HG03378 (cell line): ENCODE measurements around the gene RELB.
A peak's percentile ranks its signal among the peaks of the same experiment; 100 is the strongest.
"Not testable (repeated sequence)": the region's sequence is repeated elsewhere in the genome, so short reads cannot be mapped to it uniquely, and the experiment has no call there.

Source experiments
- ATAC-seq: cut with Tn5 transposase; IDR thresholded peaks from one replicate; pipeline ENCODE4 v1.9.1; 2021; ENCODE audit warnings: mild to moderate bottlenecking, moderate library complexity; ENCODE audit not compliant: unreplicated experiment

The RELB gene, protein sequence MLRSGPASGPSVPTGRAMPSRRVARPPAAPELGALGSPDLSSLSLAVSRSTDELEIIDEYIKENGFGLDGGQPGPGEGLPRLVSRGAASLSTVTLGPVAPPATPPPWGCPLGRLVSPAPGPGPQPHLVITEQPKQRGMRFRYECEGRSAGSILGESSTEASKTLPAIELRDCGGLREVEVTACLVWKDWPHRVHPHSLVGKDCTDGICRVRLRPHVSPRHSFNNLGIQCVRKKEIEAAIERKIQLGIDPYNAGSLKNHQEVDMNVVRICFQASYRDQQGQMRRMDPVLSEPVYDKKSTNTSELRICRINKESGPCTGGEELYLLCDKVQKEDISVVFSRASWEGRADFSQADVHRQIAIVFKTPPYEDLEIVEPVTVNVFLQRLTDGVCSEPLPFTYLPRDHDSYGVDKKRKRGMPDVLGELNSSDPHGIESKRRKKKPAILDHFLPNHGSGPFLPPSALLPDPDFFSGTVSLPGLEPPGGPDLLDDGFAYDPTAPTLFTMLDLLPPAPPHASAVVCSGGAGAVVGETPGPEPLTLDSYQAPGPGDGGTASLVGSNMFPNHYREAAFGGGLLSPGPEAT

DNA sequence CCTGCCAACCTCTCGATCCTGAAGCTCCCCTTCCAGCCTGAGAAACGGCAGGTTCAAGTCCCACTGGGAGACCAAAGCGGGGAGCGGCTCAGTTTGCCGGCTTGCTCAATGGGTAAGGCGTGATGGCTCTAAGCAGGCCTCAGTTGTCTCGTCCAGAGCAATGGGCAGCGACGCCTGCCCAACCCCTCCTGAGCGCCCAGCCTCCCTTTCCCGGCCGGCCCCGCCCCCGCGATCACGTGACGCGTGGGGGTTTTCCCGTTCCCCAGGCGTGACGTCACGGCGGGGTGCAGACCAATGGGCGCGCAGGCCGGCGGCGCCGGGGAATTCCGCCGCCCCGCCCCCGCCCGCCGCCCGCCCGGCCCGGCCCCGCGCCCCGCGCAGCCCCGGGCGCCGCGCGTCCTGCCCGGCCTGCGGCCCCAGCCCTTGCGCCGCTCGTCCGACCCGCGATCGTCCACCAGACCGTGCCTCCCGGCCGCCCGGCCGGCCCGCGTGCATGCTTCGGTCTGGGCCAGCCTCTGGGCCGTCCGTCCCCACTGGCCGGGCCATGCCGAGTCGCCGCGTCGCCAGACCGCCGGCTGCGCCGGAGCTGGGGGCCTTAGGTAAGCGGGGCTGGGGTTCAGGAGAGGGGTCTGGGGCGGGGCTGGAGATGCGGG lies at the start of gene RELB:
RELB (plus strand) TSS at position 378 of the 653 bp plus-strand sequence; CDS start at position 494, 116 bp downstream.
- peak; percentile 33 for ATAC-seq

DNA sequence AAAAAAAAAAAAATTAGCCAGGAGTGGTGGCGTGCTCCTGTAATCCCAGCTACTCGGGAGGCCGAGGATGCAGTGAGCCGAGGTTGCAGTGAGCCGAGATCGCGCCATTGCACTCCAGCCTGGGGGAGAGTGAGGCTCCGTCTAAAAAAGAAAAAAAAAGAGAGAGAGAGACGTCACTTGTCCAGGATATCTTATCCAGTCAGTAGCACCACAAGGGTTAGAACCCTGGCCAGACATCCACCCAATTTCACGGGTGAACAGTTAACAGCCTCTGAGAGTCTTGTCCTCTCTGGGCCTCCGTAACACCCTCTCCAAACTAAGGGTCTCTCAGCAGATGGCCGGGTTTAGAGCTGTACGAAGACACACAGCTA lies 47.0 kb upstream of the RELB start:
- ATAC-seq, result peak; percentile 3

DNA sequence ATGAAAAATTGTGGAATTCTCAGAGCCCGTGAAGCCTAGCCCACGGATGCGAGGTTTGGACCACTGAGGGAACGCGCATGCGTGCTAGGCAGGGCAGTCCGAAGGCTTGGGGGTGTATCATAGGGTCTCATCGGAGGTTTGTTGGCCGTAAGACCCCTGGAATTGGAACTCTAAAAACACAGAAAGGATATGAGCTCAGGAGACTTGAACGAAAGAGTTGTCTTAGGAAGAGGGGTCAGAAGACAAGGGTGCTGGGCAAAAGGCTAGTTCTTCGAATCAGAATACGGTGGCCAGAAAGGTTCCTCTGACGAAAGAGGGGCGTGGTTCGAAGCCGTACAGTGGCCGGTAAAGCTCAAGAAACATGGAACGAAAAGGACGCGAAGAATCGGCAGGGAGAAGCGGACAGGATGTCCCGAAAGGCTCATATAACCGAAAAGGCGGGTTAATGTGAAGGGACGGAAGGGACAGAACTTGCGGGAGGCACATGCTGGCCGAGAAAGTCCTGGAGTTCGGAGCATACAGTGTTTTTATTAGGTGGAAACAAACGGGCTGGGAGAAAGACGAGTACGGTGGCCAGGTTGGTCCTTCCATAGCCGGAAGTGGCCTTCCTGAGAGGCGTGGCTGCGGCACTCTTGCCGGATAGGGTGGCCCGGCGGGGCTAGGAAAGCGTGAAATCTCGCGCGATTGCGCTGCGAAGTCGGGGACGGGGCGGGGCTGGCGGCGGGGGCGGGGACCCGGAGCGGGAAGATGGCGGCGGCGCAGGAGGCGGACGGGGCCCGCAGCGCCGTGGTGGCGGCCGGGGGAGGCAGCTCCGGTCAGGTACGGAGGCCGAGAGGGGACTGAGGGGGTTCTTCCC lies 46.4 kb upstream of the RELB start, which contains the start of gene CLPTM1:
CLPTM1 (plus strand) TSS at position 732 of the 856 bp plus-strand sequence; CDS start at position 748, 16 bp downstream.
- peak; percentile 67 for ATAC-seq

DNA sequence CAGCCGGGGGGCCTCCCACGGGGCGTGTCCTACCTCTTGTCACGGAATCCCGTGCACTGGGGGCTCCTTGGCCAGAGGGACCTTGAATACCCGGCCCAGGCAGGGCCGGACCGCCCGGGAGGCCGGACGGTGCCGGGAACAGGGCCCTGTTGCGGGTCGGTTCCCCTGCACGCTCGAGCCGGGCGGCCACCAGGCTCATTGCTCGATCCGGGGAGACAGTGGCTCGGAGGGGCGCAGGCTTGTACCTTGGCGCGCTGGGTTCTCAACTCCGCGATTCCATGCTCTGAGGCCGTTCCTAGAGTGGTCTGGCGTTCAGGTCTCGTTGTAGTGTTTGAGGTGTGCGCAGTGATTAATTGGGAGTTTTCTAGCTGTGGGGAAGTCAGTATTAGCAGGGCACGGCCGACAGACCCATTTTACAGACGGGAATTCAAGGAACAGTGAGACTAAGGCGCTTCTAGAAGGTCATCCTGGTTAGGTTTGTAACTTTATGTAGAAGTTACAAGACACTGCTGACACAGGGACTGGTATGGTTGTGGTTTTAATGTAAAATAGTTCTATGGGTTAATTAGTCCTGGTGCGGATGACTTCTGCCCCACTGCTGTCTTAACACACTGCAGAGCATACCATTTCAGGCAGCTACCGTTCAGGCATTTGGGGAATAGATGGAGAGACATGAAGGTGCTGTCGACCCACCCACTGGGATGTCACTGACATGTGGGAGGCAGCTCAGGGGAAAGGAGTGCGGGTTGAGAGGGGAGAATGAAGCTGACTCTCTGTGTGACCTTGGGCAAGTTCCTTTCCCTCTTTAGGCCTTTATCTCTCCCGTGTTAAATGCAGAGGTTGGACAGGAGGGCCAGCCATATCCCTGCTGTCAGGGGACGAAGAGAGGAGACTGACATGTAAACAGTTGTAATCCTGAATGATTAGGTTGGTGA lies 45.5 kb upstream of the RELB start:
- peak; percentile 19 for ATAC-seq

DNA sequence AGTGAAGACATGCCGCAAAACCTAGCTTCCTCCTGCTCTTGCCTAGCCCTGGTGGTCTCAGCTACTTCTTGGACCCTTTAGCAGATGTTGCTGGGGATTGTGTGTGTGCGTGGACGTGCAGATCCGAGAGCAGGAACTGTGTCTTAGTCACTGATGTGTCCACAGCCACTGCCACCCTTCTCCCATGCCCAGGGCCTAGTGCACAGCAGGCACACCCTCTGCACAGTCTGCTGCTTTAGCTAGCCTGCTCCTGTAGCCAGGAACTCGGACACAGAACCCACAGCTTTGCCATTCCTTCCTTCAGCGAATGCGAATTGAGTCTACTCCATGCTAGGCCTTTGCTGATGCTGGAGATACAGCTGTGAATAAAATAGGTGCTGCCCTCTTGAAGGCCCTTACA lies 43.7 kb upstream of the RELB start:
- ATAC-seq, result no peak

DNA sequence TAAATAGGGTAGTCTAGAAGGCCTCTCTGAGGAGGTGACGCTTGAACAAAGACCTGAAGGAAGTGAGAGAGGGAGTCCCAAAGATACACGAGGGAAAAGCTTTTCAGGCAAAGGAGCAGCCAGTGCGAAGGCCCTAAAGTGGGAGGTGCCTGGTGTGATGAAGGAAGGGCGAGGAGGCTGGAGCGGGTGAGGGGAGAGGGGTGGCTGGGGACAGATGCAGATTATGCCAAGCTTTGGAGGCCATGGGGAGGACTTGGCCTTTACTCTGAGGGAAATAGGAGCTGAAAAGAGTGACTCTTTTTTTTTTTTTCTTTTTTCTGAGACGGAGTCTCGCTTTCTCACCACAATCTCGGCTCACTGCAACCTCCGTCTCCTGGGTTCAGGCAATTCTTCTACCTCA lies 43.2 kb upstream of the RELB start:
- no peak for ATAC-seq

DNA sequence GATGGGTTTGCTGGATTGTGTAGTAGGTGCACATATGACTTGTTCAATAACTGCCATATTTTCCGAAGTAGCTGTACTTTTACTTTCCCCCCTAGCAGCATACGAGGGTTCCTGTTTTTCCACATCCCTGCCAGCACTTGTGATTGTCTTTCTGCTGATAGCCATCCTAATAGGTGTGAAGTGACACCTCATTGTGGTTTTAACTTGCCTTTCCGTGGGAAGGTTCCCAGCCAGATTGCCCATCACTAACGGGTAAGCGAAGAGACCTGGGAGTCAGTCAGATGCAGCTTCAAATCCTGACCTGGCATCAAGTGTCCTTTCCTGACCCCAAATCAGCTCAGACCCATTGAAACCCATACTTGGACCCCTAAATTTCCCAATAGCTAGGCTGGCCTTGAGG lies 41.6 kb upstream of the RELB start:
- ATAC-seq, result no peak

DNA sequence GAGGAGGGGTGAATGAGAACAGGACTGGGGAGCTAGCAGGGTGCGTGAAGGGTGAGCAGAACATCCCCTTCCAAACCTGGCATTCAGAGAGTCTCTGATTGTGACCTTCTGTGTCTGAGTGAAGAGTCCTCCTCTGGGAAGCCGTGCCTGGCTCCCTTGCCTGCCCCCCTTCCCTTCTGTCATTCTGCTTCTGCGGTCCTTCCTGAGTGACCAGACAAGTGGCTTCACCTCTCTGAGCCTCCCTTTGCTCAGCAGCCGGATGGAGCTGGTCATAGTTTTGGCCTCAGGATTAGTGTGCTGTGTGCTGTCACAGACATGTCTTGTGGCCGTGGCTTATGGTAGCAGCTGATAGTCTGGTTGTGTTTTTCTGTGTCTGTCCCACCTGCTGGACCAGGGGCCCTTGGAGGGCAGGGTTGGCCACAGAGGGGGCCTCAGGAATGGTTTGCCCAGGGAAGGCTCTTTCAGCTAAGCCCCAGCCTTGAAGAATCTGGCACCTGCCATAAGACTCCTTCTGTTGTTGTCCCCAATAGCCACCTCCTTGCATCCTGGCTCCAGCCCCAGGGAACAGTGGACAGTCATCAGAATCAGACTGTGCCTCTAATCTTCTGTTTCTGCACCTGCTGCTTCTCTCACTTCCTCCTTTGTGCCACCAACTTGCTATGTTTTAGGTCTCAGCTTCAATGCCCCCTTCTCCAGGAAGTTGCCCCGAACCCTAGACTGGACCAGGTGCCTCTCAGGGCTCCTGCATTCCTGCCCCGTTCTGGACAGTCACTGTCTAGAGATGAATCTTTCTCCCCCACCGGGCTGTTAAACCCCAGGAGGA lies 40.1 kb upstream of the RELB start:
- no peak for ATAC-seq

DNA sequence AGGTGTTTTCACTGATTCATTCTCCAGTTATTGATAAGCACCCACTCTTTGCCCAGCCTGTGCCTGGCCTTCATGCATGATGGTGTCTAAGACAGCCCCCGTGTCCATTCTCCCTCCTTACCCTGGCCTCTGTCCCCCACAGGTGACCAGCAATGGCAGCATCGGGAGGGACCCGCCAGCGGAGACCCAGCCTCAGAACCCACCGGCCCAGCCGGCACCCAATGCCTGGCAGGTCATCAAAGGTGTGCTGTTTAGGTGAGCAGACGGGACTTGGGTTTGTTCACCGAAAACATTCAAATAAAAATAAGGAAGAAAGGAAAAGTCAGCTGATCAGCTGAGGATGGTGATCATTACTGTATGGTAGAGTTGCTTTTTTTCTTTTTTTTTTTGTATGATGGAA lies 39.4 kb upstream of the RELB start:
- ATAC-seq, result no peak

DNA sequence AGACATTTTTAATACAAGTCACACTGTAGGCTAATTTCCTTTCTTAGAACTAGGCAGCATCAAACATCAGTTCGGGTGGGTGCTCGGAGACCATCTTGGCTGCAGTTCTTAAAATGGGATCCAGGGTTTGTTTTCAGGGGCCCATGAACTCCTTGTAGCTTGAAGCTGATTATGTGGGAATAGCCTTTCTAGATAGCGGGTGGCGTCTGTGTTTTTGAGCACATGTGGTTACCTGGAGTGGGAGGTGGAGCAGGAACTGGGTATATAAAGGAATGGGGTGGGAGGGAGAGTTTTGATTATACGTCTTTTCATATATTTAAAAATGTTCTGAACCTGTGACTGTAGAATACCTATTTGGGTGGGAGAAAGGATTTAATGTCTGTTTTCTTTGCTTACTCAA lies 33.1 kb upstream of the RELB start:
- ATAC-seq, result no peak

DNA sequence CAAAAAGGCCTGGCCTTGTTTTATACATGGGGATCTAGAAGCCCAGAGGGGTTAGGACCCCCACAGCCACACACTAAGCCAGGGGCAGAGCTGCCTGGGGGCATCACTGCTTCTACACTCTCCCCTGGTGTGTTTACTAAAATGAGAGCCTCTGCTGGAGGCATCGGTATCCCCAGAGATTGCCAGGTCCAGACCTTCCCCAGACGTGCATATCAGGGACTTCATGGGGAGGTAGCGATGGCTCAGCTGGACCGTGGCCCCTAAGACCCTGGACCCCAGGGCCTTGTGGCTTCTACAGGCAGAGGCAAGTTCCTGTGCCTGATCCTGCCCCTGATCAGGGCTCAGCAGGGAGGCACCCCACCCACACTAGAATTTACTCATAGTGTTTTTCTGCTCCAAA lies 32.6 kb upstream of the RELB start:
- no peak for ATAC-seq

DNA sequence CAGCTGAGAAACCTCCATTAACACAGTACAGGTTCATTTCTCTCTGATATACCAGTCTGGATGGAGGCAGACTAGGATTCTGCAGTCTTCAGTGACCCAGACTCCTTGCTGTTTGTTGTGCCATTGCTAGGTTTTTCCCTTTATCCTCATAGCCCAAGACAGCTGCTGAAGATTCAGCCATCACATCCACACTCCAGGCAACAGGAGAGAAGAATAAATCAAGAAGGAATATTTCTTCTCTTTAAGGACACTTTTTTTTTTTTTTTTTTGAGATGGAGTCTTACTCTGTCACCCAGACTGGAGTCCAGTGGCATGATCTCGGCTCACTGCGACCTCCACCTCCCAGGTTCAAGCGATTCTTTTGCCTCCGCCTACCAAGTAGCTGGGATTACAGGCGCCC lies 31.8 kb upstream of the RELB start:
- ATAC-seq, result no peak

DNA sequence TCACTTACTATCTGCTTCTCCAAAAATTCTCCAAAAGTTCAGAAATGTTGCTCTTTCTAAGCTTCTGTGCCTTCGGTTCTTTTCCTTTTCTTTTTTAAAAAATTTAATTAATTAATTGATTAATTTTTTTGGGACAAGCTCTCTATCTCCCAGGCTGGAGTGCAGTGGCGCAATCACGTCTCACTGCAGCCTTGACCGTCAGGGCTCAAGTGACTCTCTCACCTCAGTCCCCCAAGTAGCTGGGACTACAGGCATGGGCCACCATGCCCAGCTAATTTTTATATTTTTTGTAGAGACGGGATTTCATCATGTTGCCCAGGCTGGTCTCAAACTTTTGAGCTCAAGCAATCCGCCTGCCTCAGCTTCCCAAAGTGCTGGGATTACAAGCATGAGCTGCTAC lies 29.8 kb upstream of the RELB start:
- not testable (repeated sequence) for ATAC-seq

DNA sequence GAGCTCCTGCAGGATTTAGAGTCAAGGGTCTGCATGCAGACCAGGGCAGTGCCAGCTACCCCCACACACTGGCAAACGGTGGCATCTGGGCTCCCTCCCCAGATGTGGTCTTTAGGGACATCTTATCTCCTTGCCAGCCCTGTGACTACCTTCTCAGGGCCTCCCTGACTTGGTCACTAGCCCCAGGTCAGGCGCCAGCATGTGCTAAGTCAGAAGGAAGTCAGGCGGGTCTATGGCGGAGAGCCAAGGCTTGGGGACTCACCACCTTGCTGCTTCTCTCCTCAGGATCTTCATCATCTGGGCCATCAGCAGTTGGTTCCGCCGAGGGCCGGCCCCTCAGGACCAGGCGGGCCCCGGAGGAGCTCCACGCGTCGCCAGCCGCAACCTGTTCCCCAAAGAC lies 28.5 kb upstream of the RELB start:
- no peak for ATAC-seq

DNA sequence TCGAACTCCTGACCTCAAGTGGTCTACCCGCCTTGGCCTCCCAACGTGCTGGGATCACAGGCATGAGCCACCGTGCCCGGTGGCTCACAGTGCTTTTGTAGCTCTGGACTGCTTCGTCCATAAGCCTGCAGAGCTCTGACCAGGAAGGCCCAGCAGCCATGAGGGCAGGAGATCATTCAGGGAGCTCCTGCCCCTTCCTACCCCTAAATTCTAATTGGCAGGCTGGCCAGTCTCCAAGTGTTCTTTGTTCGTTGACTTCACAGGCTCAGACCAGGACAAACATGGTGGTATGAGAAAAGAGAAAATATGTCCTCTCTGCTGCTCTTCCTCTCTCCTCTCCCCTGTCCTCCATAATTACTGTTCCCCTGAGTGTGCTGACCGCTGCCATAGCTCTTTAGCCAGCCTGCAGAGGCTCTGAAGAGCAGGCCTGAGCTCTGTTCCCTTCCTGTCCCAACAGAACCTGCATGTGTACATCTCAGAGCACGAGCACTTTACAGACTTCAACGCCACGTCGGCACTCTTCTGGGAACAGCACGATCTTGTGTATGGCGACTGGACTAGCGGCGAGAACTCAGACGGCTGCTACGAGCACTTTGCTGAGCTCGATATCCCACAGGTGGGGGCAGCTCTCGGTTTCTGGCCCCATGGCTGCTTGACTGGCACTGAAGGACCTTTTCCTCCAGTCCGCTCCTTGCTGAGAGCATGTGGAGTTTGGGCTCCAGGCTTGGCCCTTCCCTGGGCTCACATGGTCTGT lies 27.1 kb upstream of the RELB start:
- ATAC-seq, result no peak

DNA sequence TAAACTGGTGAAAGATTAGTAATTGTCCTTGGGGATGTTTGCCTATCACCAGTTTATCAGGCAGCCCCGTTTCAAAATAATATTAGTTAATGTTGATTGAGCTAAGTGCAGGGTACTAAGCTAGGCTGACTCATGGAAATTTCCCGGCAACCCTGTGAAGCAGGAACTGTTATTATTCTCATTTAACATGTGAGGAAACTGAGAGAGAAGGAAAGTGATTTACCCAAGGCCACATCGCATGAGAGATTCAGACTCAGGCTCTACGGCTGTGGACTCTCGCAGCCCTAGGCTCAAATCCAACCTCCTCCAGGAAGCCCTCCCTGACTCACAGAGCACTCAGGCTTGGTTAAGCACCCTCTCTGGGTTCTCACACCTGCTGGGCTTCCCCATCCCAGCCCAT lies 26.4 kb upstream of the RELB start:
- ATAC-seq, result no peak

DNA sequence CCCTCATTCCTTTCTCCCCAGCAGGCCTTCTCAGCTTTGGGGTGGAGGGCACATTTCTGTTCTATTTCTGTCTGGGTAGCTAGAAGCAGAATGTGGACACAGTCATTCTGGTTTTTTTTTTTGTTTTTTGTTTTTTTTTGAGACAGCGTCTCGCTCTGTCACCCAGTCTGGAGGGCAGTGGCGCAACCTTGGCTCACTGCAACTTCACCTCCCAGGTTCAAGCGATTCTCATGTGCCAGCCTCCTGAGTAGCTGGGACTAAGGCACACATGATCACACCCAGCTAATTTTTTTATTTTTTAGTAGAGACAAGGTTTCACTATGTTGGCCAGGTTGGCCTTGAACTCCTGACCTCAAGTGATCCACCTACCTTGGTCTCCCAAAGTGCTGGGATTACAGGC lies 25.8 kb upstream of the RELB start:
- ATAC-seq, result no peak

DNA sequence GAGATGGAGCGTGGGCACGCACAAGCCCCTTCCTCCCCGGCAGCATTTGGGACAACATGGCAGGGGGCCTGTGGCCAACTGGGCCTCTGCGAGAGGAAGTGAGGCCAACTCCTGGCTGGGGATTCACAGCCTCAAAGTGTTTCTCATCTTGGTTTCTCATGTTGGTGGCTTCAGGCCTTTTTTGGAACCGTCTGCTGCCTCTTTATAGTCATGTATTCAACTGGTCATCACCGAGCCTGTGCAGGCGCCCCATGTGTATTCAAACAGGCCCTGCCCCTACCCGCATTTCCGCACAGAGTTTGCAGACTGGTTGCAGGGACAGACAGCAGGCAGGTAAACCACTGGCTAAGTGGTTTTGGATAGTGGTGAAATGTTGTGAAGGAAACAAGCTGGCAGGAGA lies 17.3 kb upstream of the RELB start:
- no peak for ATAC-seq

DNA sequence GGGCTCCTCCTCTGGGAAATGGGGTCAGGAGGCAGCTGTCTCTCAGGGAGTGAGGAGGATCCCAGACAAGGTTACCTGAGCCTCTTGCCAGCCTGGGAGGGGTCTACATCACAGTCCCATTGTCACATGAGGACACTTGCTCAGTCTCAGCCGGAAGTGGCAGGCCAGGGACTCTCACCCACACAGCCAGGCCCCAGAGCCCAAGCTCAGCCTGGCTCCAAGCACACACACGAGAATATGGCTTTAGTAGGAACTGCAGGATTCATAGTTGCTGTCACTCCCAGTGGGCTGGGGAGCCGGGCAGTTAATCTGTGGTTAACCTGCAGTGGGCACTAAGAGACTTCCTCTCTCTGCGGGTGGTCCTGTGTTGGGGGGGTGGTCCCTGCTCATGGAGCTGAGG lies 15.8 kb upstream of the RELB start:
- no peak for ATAC-seq
